C4-2B (cell line): ENCODE measurements around the gene CRACDL.

Source experiments
- CTCF ChIP-seq: fragments of 450-650 bp; conservative IDR thresholded peaks from 2 replicates; pipeline ENCODE4 v1.5.1; 2017; ENCODE audit warnings: mild to moderate bottlenecking
- ZFX ChIP-seq: fragments of 450-650 bp; IDR thresholded peaks from 2 replicates; pipeline ENCODE4 v1.6.1; 2017

- TF ChIP-seq CTCF: no peak
- TF ChIP-seq ZFX: no peak
Observed at GRCh38 chr2:98948956-98949739, 13.1 kb upstream of the CRACDL start.
